H1 (cell line): ENCODE results near the gene ARHGEF2. TPM values are rescaled to one million over a fixed set of nuclear protein-coding genes. Genes with fewer than 3 reads are reported as not detected.

Source experiments
- CTCF ChIA-PET: fragments of 300-600 bp; sonication (Branson Sonifier 250); formaldehyde crosslinking; loops from one replicate; lab custom pipeline; 2021; ENCODE audit not compliant: partially characterized antibody; lab: Charles Lee
- POLR2A ChIA-PET: fragments of 300-600 bp; sonication (Branson Sonifier 250); formaldehyde crosslinking; loops from one replicate; lab custom pipeline; 2021; ENCODE audit warnings: inconsistent platforms; ENCODE audit not compliant: partially characterized antibody; lab: Charles Lee
- DNase-seq, 2 experiments: peaks; one replicate each; pipeline versions ENCODE4 v3.0.0 to v3.0.0-alpha.2; 2010 to 2022; ENCODE audit warnings: low spot score in 2 of 2, low read depth in 1 of 2, mixed read lengths in 1 of 2
- FAIRE-seq: peaks from 2 replicates; lab custom pipeline; 2011; peaks lifted over from hg19 to GRCh38; lab: Jason Lieb, UNC
- H2AFZ ChIP-seq: 2 replicates; pipeline ENCODE4 v1.8.1; 2012; ENCODE audit warnings: low read length, inconsistent platforms
- H2AK5ac ChIP-seq: 2 replicates; pipeline ENCODE4 v1.6.1; 2013; ENCODE audit warnings: low read depth, low read length
- H2BK120ac ChIP-seq: replicated peaks from 2 replicates; pipeline ENCODE3; 2013; ENCODE audit warnings: low read depth, low read length, inconsistent platforms
- H2BK12ac ChIP-seq: 2 replicates; pipeline ENCODE4 v1.6.1; 2013; ENCODE audit warnings: low read depth, low read length
- H2BK15ac ChIP-seq: 2 replicates; pipeline ENCODE4 v1.6.1; 2013; ENCODE audit warnings: low read length
- H2BK20ac ChIP-seq: 2 replicates; pipeline ENCODE4 v1.6.1; 2013; ENCODE audit warnings: low read length
- H2BK5ac ChIP-seq: 2 replicates; pipeline ENCODE4 v1.6.1; 2013; ENCODE audit warnings: low read depth, low read length
- H3K14ac ChIP-seq: 2 replicates; pipeline ENCODE4 v1.6.1; 2013; ENCODE audit warnings: inconsistent platforms; ENCODE audit not compliant: insufficient read length
- H3K18ac ChIP-seq: 2 replicates; pipeline ENCODE4 v1.6.1; 2013; ENCODE audit warnings: low read length; ENCODE audit errors: extremely low read depth
- H3K23ac ChIP-seq: 2 replicates; pipeline ENCODE4 v1.6.1; 2013; ENCODE audit warnings: inconsistent platforms; ENCODE audit not compliant: insufficient read length
- H3K23me2 ChIP-seq: 2 replicates; pipeline ENCODE4 v1.6.1; 2013; ENCODE audit warnings: low read depth, low read length
- H3K27ac ChIP-seq: 2 replicates; pipeline ENCODE4 v1.6.1; 2011; ENCODE audit warnings: low read depth, low read length, inconsistent platforms
- H3K27me3 ChIP-seq, 4 experiments: replicated peaks in 1 of 4; 1 replicate in 1 of 4; 2 replicates in 3 of 4; pipeline versions ENCODE4 v1.6.1 to v1.8.1; 2011 to 2013; ENCODE audit warnings: low read length in 3 of 4, mild to moderate bottlenecking in 3 of 4, inconsistent platforms in 2 of 4, mixed read lengths in 2 of 4, moderate library complexity in 1 of 4; ENCODE audit not compliant: control insufficient read depth in 3 of 4, insufficient read depth in 3 of 4; ENCODE audit errors: extremely low read depth in 1 of 4
- H3K36me3 ChIP-seq, 4 experiments: 2 replicates each; pipeline versions ENCODE4 v1.6.1 to v1.8.1; 2011 to 2013; ENCODE audit warnings: mild to moderate bottlenecking in 4 of 4, low read length in 3 of 4, moderate library complexity in 2 of 4, control low read depth in 1 of 4, inconsistent platforms in 1 of 4; ENCODE audit not compliant: insufficient read depth in 4 of 4, control insufficient read depth in 2 of 4
- H3K4ac ChIP-seq: replicated peaks from 2 replicates; pipeline ENCODE3; 2013; ENCODE audit warnings: low read length, low read depth, mixed read lengths, inconsistent platforms; ENCODE audit not compliant: insufficient read length
- H3K4me1 ChIP-seq, 4 experiments: replicated peaks in 1 of 4; 1 replicate in 1 of 4; 2 replicates in 3 of 4; pipeline versions ENCODE4 v1.6.1 to v1.8.1; 2011 to 2013; ENCODE audit warnings: low read length in 3 of 4, inconsistent platforms in 2 of 4, mixed read lengths in 1 of 4; ENCODE audit not compliant: insufficient read depth in 4 of 4, control insufficient read depth in 3 of 4
- H3K4me2 ChIP-seq, 2 experiments: 2 replicates each; pipeline versions ENCODE4 v1.6.1 to v1.8.1; 2011 to 2013; ENCODE audit warnings: low read depth in 2 of 2, low read length in 2 of 2, control low read depth in 1 of 2, inconsistent platforms in 1 of 2, mild to moderate bottlenecking in 1 of 2; ENCODE audit not compliant: insufficient read depth in 1 of 2
- H3K4me3 ChIP-seq, 4 experiments: fragments of 200-600, 300-600 bp in 1 of 4; sonication (generic), shearing (Covaris generic), sonication (Bioruptor Twin) in 1 of 4; 2 replicates each; pipeline versions ENCODE4 v1.5.1 to v1.8.1; 2011 to 2016; ENCODE audit warnings: low read length in 4 of 4, low read depth in 3 of 4, control low read depth in 2 of 4, inconsistent platforms in 2 of 4, mild to moderate bottlenecking in 2 of 4, mixed read lengths in 1 of 4, moderate library complexity in 1 of 4; ENCODE audit not compliant: insufficient read depth in 2 of 4; ENCODE audit errors: extremely low read depth in 1 of 4
- H3K56ac ChIP-seq: replicated peaks from 2 replicates; pipeline ENCODE3; 2013; ENCODE audit warnings: low read depth, mild to moderate bottlenecking, mixed read lengths, low read length, inconsistent platforms; ENCODE audit not compliant: insufficient read length
- H3K79me1 ChIP-seq: 2 replicates; pipeline ENCODE4 v1.6.1; 2013; ENCODE audit warnings: low read depth, low read length, control low read depth
- H3K79me2 ChIP-seq, 2 experiments: 2 replicates each; pipeline versions ENCODE4 v1.6.1 to v1.8.1; 2012 to 2013; ENCODE audit warnings: low read length in 2 of 2, mild to moderate bottlenecking in 2 of 2, inconsistent platforms in 1 of 2; ENCODE audit not compliant: insufficient read depth in 2 of 2, control insufficient read depth in 1 of 2
- H3K9ac ChIP-seq, 4 experiments: replicated peaks in 1 of 4; 1 replicate in 1 of 4; 2 replicates in 3 of 4; pipeline versions ENCODE4 v1.6.1 to v1.8.1; 2011 to 2013; ENCODE audit warnings: low read depth in 3 of 4, low read length in 3 of 4, control low read depth in 2 of 4, mild to moderate bottlenecking in 2 of 4, moderate library complexity in 2 of 4, inconsistent platforms in 1 of 4; ENCODE audit errors: extremely low read depth in 1 of 4
- H3K9me3 ChIP-seq, 2 experiments: 2 replicates each; pipeline versions ENCODE4 v1.6.1 to v1.8.1; 2012 to 2013; ENCODE audit warnings: mild to moderate bottlenecking in 2 of 2, moderate library complexity in 2 of 2, control low read depth in 1 of 2, inconsistent platforms in 1 of 2, low read depth in 1 of 2, low read length in 1 of 2, mixed read lengths in 1 of 2; ENCODE audit not compliant: insufficient read depth in 2 of 2
- H4K20me1 ChIP-seq, 2 experiments: replicated peaks in 1 of 2; 2 replicates each; pipeline versions ENCODE3 to v1.8.1; 2011 to 2013; ENCODE audit warnings: inconsistent platforms in 2 of 2, low read length in 2 of 2, mild to moderate bottlenecking in 1 of 2; ENCODE audit not compliant: insufficient read depth in 2 of 2, control insufficient read depth in 1 of 2
- H4K5ac ChIP-seq: 2 replicates; pipeline ENCODE4 v1.6.1; 2013; ENCODE audit warnings: low read length, low read depth, mixed read lengths, inconsistent platforms; ENCODE audit not compliant: insufficient read length
- H4K8ac ChIP-seq: 2 replicates; pipeline ENCODE4 v1.8.0; 2013; ENCODE audit warnings: mild to moderate bottlenecking, moderate library complexity, low read length, inconsistent platforms; ENCODE audit not compliant: insufficient read depth; ENCODE audit errors: extremely low read depth
- H4K91ac ChIP-seq: replicated peaks from 2 replicates; pipeline ENCODE3; 2013; ENCODE audit warnings: low read length, mixed read lengths, inconsistent platforms; ENCODE audit not compliant: insufficient read length
- CEBPB ChIP-seq: IDR thresholded peaks from 2 replicates; pipeline ENCODE4 v1.6.1; 2012; ENCODE audit warnings: low read depth, low read length
- RAD21 ChIP-seq, 2 experiments: IDR thresholded peaks in 1 of 2; conservative IDR thresholded peaks in 1 of 2; 2 replicates each; pipeline ENCODE4 v1.6.1; 2011; ENCODE audit warnings: low read depth in 2 of 2, low read length in 2 of 2, improper control_type of control experiment in 1 of 2, inconsistent platforms in 1 of 2, mild to moderate bottlenecking in 1 of 2, moderate library complexity in 1 of 2
- WGBS, 2 experiments: shearing (Covaris generic) in 1 of 2; methylation state at CpG; one replicate each; pipeline versions ENCODE4 v1.1.6 to v1.1.7; 2013 to 2015; ENCODE audit warnings: low lambda C conversion rate in 2 of 2, mixed read lengths in 2 of 2, inconsistent platforms in 1 of 2, low coverage in 1 of 2, missing lambda C conversion rate in 1 of 2; ENCODE audit not compliant: insufficient replicate concordance in 2 of 2, insufficient coverage in 1 of 2, insufficient read length in 1 of 2; ENCODE audit errors: extremely low coverage in 1 of 2, missing lambda C conversion rate in 1 of 2; 5-methylcytosine and 5-hydroxymethylcytosine counted together
- polyA plus RNA-seq, 7 experiments: library from polyadenylated mRNA; depleted of rRNA in 3 of 7; stranded (reverse) in 5 of 7; unstranded in 2 of 7; fragments of >200 nt in 5 of 7; fragments of 200-250 nt in 2 of 7; gene quantifications; 1 replicate in 5 of 7; 2 replicates in 1 of 7; 4 replicates in 1 of 7; pipeline versions ENCODE4 v1.2.1 to v1.2.3, GENCODE V29; 2011 to 2013; ENCODE audit warnings: missing spikeins in 2 of 7, mixed read lengths in 2 of 7
- total RNA-seq: library from RNA; stranded (reverse); fragmentation: NEBNext Ultra II Directional; extraction: Animal tissue kit (Norgen Biotek cat#: 25700); gene quantifications from 2 replicates; pipeline ENCODE4 v1.2.1, GENCODE V29; 2021
- TF ChIP-seq, protein P1 (sequence below), 3 experiments: IDR thresholded peaks; 1 replicate in 2 of 3; 2 replicates in 1 of 3; pipeline versions ENCODE4 v1.5.1 to v1.6.1; 2011; ENCODE audit warnings: low read length in 3 of 3, mild to moderate bottlenecking in 3 of 3, inconsistent platforms in 2 of 3, low read depth in 1 of 3, moderate library complexity in 1 of 3; ENCODE audit not compliant: insufficient read depth in 1 of 3; ENCODE audit errors: control extremely low read depth in 1 of 3

ARHGEF2 gene
- total and polyA plus RNA-seq, 2 of the 8 experiments (the other 6 are each of a cell fraction or from before 2014, with no cell fraction given), result 42.7 to 80.5 TPM

DNA sequence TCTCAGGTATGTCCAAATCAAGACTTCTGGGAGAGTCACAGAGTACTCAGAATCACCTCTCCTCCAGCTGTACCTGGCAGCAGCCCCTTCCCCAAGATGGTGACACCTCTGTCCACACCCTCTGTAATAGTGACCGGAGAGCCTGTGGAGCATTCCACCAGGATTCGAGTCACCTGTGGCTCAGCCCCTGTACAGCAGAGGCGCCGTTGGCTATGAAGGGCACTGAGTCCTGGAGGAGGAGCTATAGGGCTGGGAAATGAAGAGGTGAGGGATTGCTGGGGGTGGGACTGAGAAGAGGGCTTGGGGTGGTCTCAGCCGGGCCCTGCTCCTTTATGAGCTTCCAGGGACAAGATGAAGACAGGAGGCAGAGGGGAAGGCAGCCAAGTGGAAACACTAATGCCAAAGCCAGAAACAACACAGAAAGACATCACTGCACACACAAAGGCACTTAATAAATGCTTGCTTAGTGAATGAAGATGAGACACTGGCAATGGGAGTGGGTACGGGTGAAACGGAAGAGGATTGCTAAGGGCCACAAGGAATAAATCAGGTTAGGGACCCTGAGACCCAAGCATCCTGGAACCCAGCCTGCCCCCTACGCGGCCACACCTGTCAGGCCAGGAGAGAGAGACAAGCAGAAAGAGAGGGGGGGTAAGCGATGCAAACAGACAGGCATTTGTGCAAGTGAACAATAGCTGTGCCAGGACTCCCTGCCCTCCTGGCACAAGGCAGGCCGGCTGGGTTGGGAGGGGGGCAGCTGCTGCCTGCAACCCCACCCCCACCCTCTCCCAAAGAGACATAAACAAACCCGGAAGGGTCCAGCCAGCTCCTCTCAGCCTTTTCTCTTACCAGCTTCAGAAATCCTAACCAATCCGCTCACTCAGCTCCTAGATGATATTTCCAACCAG lies 3.9 kb downstream of the ARHGEF2 start:
- Histone ChIP-seq H4K5ac (no peak overlapping the region), H4K20me1 (peaks cover 26 to 30% of the 10 kb centered on the region in 2 experiments)
- POLR2A ChIA-PET, result interaction anchor here (0.9 to 16.7 kb wide), 11 partner anchors 10 to 84 kb away, joined by 3 to 282 read pairs (median 4); partner anchors contain the start of genes ARHGEF2, KHDC4, LAMTOR2 and RXFP4

More for the DNA sequence above, 3.9 kb downstream of the ARHGEF2 start:
- TF ChIP-seq RAD21 (IDR thresholded peaks at IDR 0.05 in 1 of 2, conservative IDR thresholded peaks at IDR 0.05 in 1 of 2; ENCODE audit: low read depth in 2 of 2, low read length in 2 of 2), result peak; percentile 12 to 20; a peak in 2 of 4 replicates
- TF ChIP-seq, protein P1, sequence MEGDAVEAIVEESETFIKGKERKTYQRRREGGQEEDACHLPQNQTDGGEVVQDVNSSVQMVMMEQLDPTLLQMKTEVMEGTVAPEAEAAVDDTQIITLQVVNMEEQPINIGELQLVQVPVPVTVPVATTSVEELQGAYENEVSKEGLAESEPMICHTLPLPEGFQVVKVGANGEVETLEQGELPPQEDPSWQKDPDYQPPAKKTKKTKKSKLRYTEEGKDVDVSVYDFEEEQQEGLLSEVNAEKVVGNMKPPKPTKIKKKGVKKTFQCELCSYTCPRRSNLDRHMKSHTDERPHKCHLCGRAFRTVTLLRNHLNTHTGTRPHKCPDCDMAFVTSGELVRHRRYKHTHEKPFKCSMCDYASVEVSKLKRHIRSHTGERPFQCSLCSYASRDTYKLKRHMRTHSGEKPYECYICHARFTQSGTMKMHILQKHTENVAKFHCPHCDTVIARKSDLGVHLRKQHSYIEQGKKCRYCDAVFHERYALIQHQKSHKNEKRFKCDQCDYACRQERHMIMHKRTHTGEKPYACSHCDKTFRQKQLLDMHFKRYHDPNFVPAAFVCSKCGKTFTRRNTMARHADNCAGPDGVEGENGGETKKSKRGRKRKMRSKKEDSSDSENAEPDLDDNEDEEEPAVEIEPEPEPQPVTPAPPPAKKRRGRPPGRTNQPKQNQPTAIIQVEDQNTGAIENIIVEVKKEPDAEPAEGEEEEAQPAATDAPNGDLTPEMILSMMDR (IDR thresholded peaks at IDR 0.05; ENCODE audit: control extremely low read depth in 1 of 3, insufficient read depth in 1 of 3, low read depth in 1 of 3, low read length in 3 of 3), result peak; percentile 14 to 38 (median 22)
- TF ChIP-seq CEBPB, result no peak
- Histone ChIP-seq H3K4me1 (peaks cover 15 to 38% (median 26%) of the 10 kb centered on the region in 4 experiments), H3K79me2 (peaks cover 42 to 82% of the 10 kb centered on the region in 2 experiments), H3K36me3 (peaks cover 0 to 3% (median 0%) of the 10 kb centered on the region in 4 experiments; a peak in 1 of 8 replicates), H2BK12ac (no peak overlapping the region), H2BK5ac (0 out of 2 replicates have a peak overlapping the region, but pooled peaks have one; percentile 44), H3K18ac (no peak overlapping the region; the same call in 1 of the 2 replicates), H3K9ac (no peak overlapping the region; a peak in 1 of 7 replicates), H3K27ac (no peak overlapping the region), H3K27me3 (no peaks in the 10 kb centered on the region), H3K4me3 (peak overlapping the region in 2 of 4 experiments; percentile 77 to 96; a peak in 2 of 8 replicates), H2BK20ac (no peak overlapping the region), H3K79me1 (peaks cover 36% of the 10 kb centered on the region), H3K14ac (no peak overlapping the region), H2BK15ac (no peak overlapping the region), H3K4ac (no peak overlapping the region), H4K8ac (no peak overlapping the region), H3K9me3 (no peaks in the 10 kb centered on the region), H2AFZ (no peak overlapping the region), H4K91ac (no peak overlapping the region), H3K23ac (no peak overlapping the region), H3K56ac (no peak overlapping the region), H3K4me2 (peak overlapping the region; percentile 93 to 99; a peak in 3 of 4 replicates), H2BK120ac (no peak overlapping the region), H3K23me2 (peaks cover 25% of the 10 kb centered on the region), H2AK5ac (no peak overlapping the region)
- DNase-seq (no peak), FAIRE-seq (no peak)
- CTCF ChIA-PET, result interaction anchor here (0.5 to 9.6 kb wide), 26 partner anchors 7 to 730 kb away, joined by 3 to 126 read pairs (median 4); partner anchors contain the start of gene RAB25
- 85% methylated on average over 13 of the region's 13 CpGs; no CpG with 5 or more reads in 1 of the 2 experiments for WGBS, 2 experiments
